Smooth muscle cell (in vitro differentiated cells): Measurements from ENCODE around the gene DYNC1LI2. TPM values are rescaled to one million over a fixed set of nuclear protein-coding genes. Genes with fewer than 3 reads are reported as not detected.
A peak's percentile ranks its signal among the peaks of the same experiment; 100 is the strongest.

ENCODE experiments used
- DNase-seq: peaks from one replicate; lab custom pipeline; 2025; ENCODE audit not compliant: unreplicated experiment; lab: John Stamatoyannopoulos, UW
- H2AFZ ChIP-seq: fragments of 200-600 bp; sonication (generic); 2 replicates; pipeline ENCODE4 v1.6.0; 2016; ENCODE audit warnings: antibody characterized with exemption, low read depth, mild to moderate bottlenecking
- H3F3A ChIP-seq: fragments of 200-600 bp; sonication (generic); 2 replicates; pipeline ENCODE4 v1.6.0; 2017; ENCODE audit warnings: antibody characterized with exemption, low read depth
- H3K27ac ChIP-seq: fragments of 200-600 bp; sonication (generic); 2 replicates; pipeline ENCODE4 v1.5.1; 2016; ENCODE audit warnings: low read depth, mild to moderate bottlenecking
- H3K27me3 ChIP-seq: fragments of 200-600 bp; sonication (generic); 2 replicates; pipeline ENCODE4 v1.6.1; 2016; ENCODE audit warnings: low read depth, mild to moderate bottlenecking
- H3K36me3 ChIP-seq: fragments of 200-600 bp; sonication (generic); 2 replicates; pipeline ENCODE4 v1.5.1; 2016; ENCODE audit warnings: low read depth
- H3K4me1 ChIP-seq: fragments of 200-600 bp; sonication (generic); 2 replicates; pipeline ENCODE4 v1.5.1; 2016; ENCODE audit warnings: low read depth
- H3K4me2 ChIP-seq: fragments of 200-600 bp; sonication (generic); 2 replicates; pipeline ENCODE4 v1.6.0; 2016; ENCODE audit warnings: mild to moderate bottlenecking
- H3K4me3 ChIP-seq: fragments of 200-600 bp; sonication (generic); 2 replicates; pipeline ENCODE4 v1.5.1; 2016; ENCODE audit warnings: mild to moderate bottlenecking
- H3K79me2 ChIP-seq: fragments of 200-600 bp; sonication (generic); 2 replicates; pipeline ENCODE4 v1.6.0; 2016; ENCODE audit warnings: low read depth, mild to moderate bottlenecking
- H3K9ac ChIP-seq: fragments of 200-600 bp; sonication (generic); 2 replicates; pipeline ENCODE4 v1.6.0; 2016; ENCODE audit warnings: low read depth
- H3K9me3 ChIP-seq: fragments of 200-600 bp; sonication (generic); replicated peaks from 2 replicates; pipeline ENCODE4 v1.5.1; 2016; ENCODE audit warnings: low read depth
- H4K20me1 ChIP-seq: fragments of 200-600 bp; sonication (generic); 2 replicates; pipeline ENCODE4 v1.6.0; 2016; ENCODE audit warnings: low read depth
- CTCF ChIP-seq: fragments of 200-600 bp; sonication (generic); IDR thresholded peaks from 2 replicates; pipeline ENCODE4 v1.5.1; 2017; ENCODE audit warnings: borderline replicate concordance, mild to moderate bottlenecking, antibody characterized with exemption; ENCODE audit not compliant: insufficient read depth, poor library complexity, severe bottlenecking
- WGBS: methylation state at CpG from one replicate; pipeline ENCODE4 v1.1.7; 2016; ENCODE audit warnings: low lambda C conversion rate; 5-methylcytosine and 5-hydroxymethylcytosine counted together
- polyA plus RNA-seq: library from polyadenylated mRNA; unstranded; fragments of >200 nt; fragmentation: Nextera tagmentation; extraction: Ambion mirVana; gene quantifications from 2 replicates; pipeline ENCODE4 v1.2.1, GENCODE V29; 2016
- total RNA-seq: library from RNA; depleted of rRNA; stranded (reverse); fragments of >200 nt; gene quantifications from 2 replicates; pipeline ENCODE4 v1.2.3, GENCODE V29; 2014

The DYNC1LI2 gene
- total and polyA plus RNA-seq, 2 experiments from 2014 or later: 74.1 to 90.8 TPM

GRCh38 chr16:66695471-66695934 is 55.9 kb downstream of the DYNC1LI2 start:
- no peaks in the 10 kb centered on the region for H3K9me3 ChIP-seq
- H3F3A ChIP-seq: no peaks in the 10 kb centered on the region
- H4K20me1 ChIP-seq: peaks cover 42% of the 10 kb centered on the region
- H3K27me3 ChIP-seq: no peaks in the 10 kb centered on the region
- H2AFZ ChIP-seq: peak overlapping the region; percentile 60
- H3K79me2 ChIP-seq: peaks cover 10% of the 10 kb centered on the region
- H3K36me3 ChIP-seq: no peaks in the 10 kb centered on the region
- H3K4me2 ChIP-seq: peak overlapping the region; percentile 99
- no peak for TF ChIP-seq CTCF
- H3K4me3 ChIP-seq: peak overlapping the region; percentile 65
- 54% methylated on average over 8 of the region's 8 CpGs for WGBS
- H3K4me1 ChIP-seq: peaks cover 12% of the 10 kb centered on the region
- no peak overlapping the region for H3K9ac ChIP-seq
- DNase-seq: no peak
- no peak overlapping the region for H3K27ac ChIP-seq

- Histone ChIP-seq H3K4me1 (peaks cover 12% of the 10 kb centered on the region), H3K79me2 (peaks cover 21% of the 10 kb centered on the region), H3K27ac (no peak overlapping the region), H3F3A (no peaks in the 10 kb centered on the region), H3K9ac (no peak overlapping the region), H3K9me3 (no peaks in the 10 kb centered on the region), H3K36me3 (no peaks in the 10 kb centered on the region), H3K27me3 (no peaks in the 10 kb centered on the region), H4K20me1 (peaks cover 48% of the 10 kb centered on the region), H3K4me2 (no peak overlapping the region), H3K4me3 (no peak overlapping the region), H2AFZ (no peak overlapping the region)
- WGBS: 98% methylated on average over 4 of the region's 4 CpGs
- no peak for DNase-seq
- no peak for TF ChIP-seq CTCF
Observed at GRCh38 chr16:66693149-66693548, 58.3 kb downstream of the DYNC1LI2 start.

DNA sequence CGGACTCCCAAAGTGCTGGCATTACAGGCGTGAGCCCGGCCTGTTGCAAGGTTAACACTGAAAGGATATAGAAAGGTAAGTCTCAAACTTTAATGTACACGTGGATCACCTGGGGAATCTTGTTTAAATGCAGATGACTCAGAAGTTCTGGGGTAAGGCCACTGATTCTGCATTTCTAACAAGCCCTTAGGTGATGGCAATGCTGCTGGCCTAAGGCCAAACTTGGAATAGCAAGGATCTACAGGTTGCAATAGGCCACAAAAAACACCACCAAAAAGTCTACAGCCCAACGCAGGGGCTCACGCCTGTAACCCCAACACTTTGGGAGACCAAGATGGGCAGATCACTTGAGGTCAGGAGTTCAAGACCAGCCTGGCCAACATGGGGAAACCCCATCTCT is 59.1 kb downstream of the DYNC1LI2 start:
- H3K9me3 ChIP-seq: no peaks in the 10 kb centered on the region
- H3K79me2 ChIP-seq: peaks cover 21% of the 10 kb centered on the region
- 88% methylated on average over 6 of the region's 6 CpGs for WGBS
- H3K36me3 ChIP-seq: no peaks in the 10 kb centered on the region
- no peak overlapping the region for H3K27ac ChIP-seq
- no peak for TF ChIP-seq CTCF
- H2AFZ ChIP-seq: no peak overlapping the region
- no peaks in the 10 kb centered on the region for H3K27me3 ChIP-seq
- no peak for DNase-seq
- H3K4me3 ChIP-seq: no peak overlapping the region
- no peak overlapping the region for H3K9ac ChIP-seq
- H3F3A ChIP-seq: no peaks in the 10 kb centered on the region
- H3K4me1 ChIP-seq: peaks cover 12% of the 10 kb centered on the region
- no peak overlapping the region for H3K4me2 ChIP-seq
- H4K20me1 ChIP-seq: peaks cover 49% of the 10 kb centered on the region

- no peak overlapping the region for H3K9ac ChIP-seq
- H3K36me3 ChIP-seq: no peaks in the 10 kb centered on the region
- TF ChIP-seq CTCF: no peak
- H3K4me2 ChIP-seq: no peak overlapping the region
- no peak overlapping the region for H3K4me3 ChIP-seq
- H3K27ac ChIP-seq: no peak overlapping the region
- no peaks in the 10 kb centered on the region for H3K9me3 ChIP-seq
- no peaks in the 10 kb centered on the region for H3K27me3 ChIP-seq
- H3K79me2 ChIP-seq: peaks cover 24% of the 10 kb centered on the region
- no peaks in the 10 kb centered on the region for H3F3A ChIP-seq
- 91% methylated on average over 6 of the region's 6 CpGs for WGBS
- H3K4me1 ChIP-seq: peaks cover 12% of the 10 kb centered on the region
- peaks cover 51% of the 10 kb centered on the region for H4K20me1 ChIP-seq
- no peak for DNase-seq
- H2AFZ ChIP-seq: no peak overlapping the region
Observed at GRCh38 chr16:66691234-66691633, 60.2 kb downstream of the DYNC1LI2 start.
